H1 (cell line): ENCODE results near the gene PRKAR1B.

Experiments used
- BRCA1 ChIP-seq: IDR thresholded peaks from 2 replicates; pipeline ENCODE4 v1.6.1; 2012; ENCODE audit warnings: low read depth, low read length, improper control_type of control experiment
- CHD2 ChIP-seq: IDR thresholded peaks from 2 replicates; pipeline ENCODE4 v1.6.1; 2012; ENCODE audit warnings: low read length, improper control_type of control experiment
- EP300 ChIP-seq, 2 experiments: IDR thresholded peaks; 1 replicate in 1 of 2; 2 replicates in 1 of 2; pipeline ENCODE4 v1.6.1; 2011 to 2012; ENCODE audit warnings: low read depth in 2 of 2, low read length in 2 of 2, mild to moderate bottlenecking in 2 of 2, borderline replicate concordance in 1 of 2, inconsistent platforms in 1 of 2, moderate library complexity in 1 of 2
- EZH2 ChIP-seq: fragments of 200-600 bp; sonication (generic); IDR thresholded peaks from 2 replicates; pipeline ENCODE4 v1.7.1; 2012; ENCODE audit warnings: low read depth, mild to moderate bottlenecking, moderate library complexity, low read length, inconsistent platforms; ENCODE audit not compliant: severe bottlenecking
- MAFK ChIP-seq: IDR thresholded peaks from 2 replicates; pipeline ENCODE4 v1.6.1; 2012; ENCODE audit warnings: low read depth, mild to moderate bottlenecking, improper control_type of control experiment, low read length
- POLR2A ChIP-seq, 2 experiments: IDR thresholded peaks; 1 replicate in 1 of 2; 2 replicates in 1 of 2; pipeline ENCODE4 v1.6.1; 2011; ENCODE audit warnings: low read depth in 2 of 2, low read length in 2 of 2, mild to moderate bottlenecking in 2 of 2; ENCODE audit errors: control extremely low read depth in 1 of 2
- SIN3A ChIP-seq, 2 experiments: IDR thresholded peaks in 1 of 2; conservative IDR thresholded peaks in 1 of 2; 2 replicates each; pipeline ENCODE4 v1.6.1; 2011 to 2012; ENCODE audit warnings: low read length in 2 of 2, improper control_type of control experiment in 1 of 2, low read depth in 1 of 2, mild to moderate bottlenecking in 1 of 2
- SP1 ChIP-seq: IDR thresholded peaks from 2 replicates; pipeline ENCODE4 v1.6.1; 2011; ENCODE audit warnings: low read depth, low read length
- SP2 ChIP-seq: IDR thresholded peaks from 2 replicates; pipeline ENCODE4 v1.6.1; 2012; ENCODE audit warnings: mild to moderate bottlenecking, low read length, inconsistent platforms
- SRF ChIP-seq: IDR thresholded peaks from 2 replicates; pipeline ENCODE4 v1.6.1; 2011; ENCODE audit warnings: mild to moderate bottlenecking, low read depth, low read length, moderate library complexity
- TAF1 ChIP-seq: IDR thresholded peaks from 2 replicates; pipeline ENCODE4 v1.6.1; 2011; ENCODE audit warnings: mild to moderate bottlenecking, low read depth, low read length
- TEAD4 ChIP-seq: IDR thresholded peaks from 2 replicates; pipeline ENCODE4 v1.6.1; 2012; ENCODE audit warnings: low read depth, low read length, inconsistent platforms, mixed read lengths
- TF ChIP-seq, protein P1 (sequence below), 3 experiments: IDR thresholded peaks; 1 replicate in 2 of 3; 2 replicates in 1 of 3; pipeline versions ENCODE4 v1.5.1 to v1.6.1; 2011; ENCODE audit warnings: low read length in 3 of 3, mild to moderate bottlenecking in 3 of 3, inconsistent platforms in 2 of 3, low read depth in 1 of 3, moderate library complexity in 1 of 3; ENCODE audit not compliant: insufficient read depth in 1 of 3; ENCODE audit errors: control extremely low read depth in 1 of 3
- TF ChIP-seq, protein P2 (sequence below): IDR thresholded peaks from 2 replicates; pipeline ENCODE4 v1.6.1; 2011; ENCODE audit warnings: low read length, improper control_type of control experiment

DNA sequence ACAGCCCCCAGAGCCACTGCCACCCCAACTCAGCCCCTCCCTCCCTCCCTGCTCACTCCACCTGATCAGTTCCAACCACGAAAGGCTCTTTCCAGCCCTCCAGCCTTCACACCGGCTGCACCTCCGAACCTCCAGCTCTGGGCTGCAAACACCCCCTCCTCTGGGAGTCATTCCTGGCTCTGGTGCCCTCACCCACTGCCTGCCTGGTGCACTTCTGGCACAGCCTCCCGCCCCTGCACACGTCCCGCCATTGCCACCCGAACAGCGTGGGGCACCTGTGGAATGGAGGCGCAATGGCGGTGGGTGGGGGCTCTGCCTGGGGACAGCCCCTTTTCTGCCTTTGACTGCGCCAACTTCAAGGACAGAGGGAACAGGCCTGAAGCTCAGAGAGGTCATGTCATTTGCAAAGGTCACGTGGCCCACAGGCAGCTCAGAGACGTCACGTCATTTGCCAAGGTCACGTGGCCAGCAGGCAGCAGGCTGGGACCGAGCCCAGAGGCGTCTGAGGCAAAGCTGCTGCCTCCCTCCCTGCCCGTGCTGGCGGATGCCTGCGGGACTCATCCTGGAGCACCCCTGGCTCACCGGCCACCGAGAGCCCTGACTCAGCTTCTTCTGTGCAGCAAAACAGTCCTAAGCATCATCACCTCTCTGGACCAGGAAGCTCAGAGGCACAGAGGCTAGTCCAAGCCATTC lies 76.6 kb downstream of the PRKAR1B start:
- TF ChIP-seq, protein P1, sequence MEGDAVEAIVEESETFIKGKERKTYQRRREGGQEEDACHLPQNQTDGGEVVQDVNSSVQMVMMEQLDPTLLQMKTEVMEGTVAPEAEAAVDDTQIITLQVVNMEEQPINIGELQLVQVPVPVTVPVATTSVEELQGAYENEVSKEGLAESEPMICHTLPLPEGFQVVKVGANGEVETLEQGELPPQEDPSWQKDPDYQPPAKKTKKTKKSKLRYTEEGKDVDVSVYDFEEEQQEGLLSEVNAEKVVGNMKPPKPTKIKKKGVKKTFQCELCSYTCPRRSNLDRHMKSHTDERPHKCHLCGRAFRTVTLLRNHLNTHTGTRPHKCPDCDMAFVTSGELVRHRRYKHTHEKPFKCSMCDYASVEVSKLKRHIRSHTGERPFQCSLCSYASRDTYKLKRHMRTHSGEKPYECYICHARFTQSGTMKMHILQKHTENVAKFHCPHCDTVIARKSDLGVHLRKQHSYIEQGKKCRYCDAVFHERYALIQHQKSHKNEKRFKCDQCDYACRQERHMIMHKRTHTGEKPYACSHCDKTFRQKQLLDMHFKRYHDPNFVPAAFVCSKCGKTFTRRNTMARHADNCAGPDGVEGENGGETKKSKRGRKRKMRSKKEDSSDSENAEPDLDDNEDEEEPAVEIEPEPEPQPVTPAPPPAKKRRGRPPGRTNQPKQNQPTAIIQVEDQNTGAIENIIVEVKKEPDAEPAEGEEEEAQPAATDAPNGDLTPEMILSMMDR (IDR thresholded peaks at IDR 0.05; ENCODE audit: control extremely low read depth in 1 of 3, insufficient read depth in 1 of 3, low read depth in 1 of 3, low read length in 3 of 3), result no peak
- TF ChIP-seq TEAD4, result no peak
- TF ChIP-seq EZH2, result no peak
- no peak for TF ChIP-seq SRF
- no peak for TF ChIP-seq SP1
- TF ChIP-seq POLR2A (IDR thresholded peaks at IDR 0.05; ENCODE audit: control extremely low read depth in 1 of 2, low read depth in 2 of 2, low read length in 2 of 2), result no peak
- no peak for TF ChIP-seq EP300 (IDR thresholded peaks at IDR 0.05; ENCODE audit: borderline replicate concordance in 1 of 2, low read depth in 2 of 2, low read length in 2 of 2)
- no peak for TF ChIP-seq MAFK
- no peak for TF ChIP-seq CHD2
- TF ChIP-seq BRCA1, result no peak
- TF ChIP-seq, protein P2, sequence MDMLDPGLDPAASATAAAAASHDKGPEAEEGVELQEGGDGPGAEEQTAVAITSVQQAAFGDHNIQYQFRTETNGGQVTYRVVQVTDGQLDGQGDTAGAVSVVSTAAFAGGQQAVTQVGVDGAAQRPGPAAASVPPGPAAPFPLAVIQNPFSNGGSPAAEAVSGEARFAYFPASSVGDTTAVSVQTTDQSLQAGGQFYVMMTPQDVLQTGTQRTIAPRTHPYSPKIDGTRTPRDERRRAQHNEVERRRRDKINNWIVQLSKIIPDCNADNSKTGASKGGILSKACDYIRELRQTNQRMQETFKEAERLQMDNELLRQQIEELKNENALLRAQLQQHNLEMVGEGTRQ, result no peak
- no peak for TF ChIP-seq TAF1
- no peak for TF ChIP-seq SIN3A (conservative IDR thresholded peaks at IDR 0.05 in 1 of 2, IDR thresholded peaks at IDR 0.05 in 1 of 2; ENCODE audit: low read depth in 1 of 2, low read length in 2 of 2)
- TF ChIP-seq SP2, result no peak
